Vagina (tissue), 2 donors: Measurements from ENCODE around the gene SEC16A.

Source experiments
- CTCF ChIP-seq, 3 experiments: fragments of 450-650 bp in 2 of 3; fragments of 200-600 bp in 1 of 3; sonication (generic) in 1 of 3; IDR thresholded peaks; one replicate each; pipeline ENCODE4 v1.5.1; 2017 to 2019; ENCODE audit warnings: antibody characterized with exemption in 3 of 3, mild to moderate bottlenecking in 2 of 3, moderate library complexity in 2 of 3
- POLR2A ChIP-seq, 2 donors: fragments of 450-650 bp; IDR thresholded peaks; one replicate each; pipeline ENCODE4 v1.6.1; 2017; ENCODE audit warnings: antibody characterized with exemption in 2 of 2, mild to moderate bottlenecking in 2 of 2, moderate library complexity in 2 of 2
- POLR2AphosphoS5 ChIP-seq, 2 donors: sonication (generic); formaldehyde crosslinking; IDR thresholded peaks; one replicate each; pipeline ENCODE4 v1.9.0; 2017; ENCODE audit warnings: antibody characterized with exemption in 2 of 2, mild to moderate bottlenecking in 2 of 2, low read depth in 1 of 2; ENCODE audit not compliant: insufficient read depth in 1 of 2

DNA sequence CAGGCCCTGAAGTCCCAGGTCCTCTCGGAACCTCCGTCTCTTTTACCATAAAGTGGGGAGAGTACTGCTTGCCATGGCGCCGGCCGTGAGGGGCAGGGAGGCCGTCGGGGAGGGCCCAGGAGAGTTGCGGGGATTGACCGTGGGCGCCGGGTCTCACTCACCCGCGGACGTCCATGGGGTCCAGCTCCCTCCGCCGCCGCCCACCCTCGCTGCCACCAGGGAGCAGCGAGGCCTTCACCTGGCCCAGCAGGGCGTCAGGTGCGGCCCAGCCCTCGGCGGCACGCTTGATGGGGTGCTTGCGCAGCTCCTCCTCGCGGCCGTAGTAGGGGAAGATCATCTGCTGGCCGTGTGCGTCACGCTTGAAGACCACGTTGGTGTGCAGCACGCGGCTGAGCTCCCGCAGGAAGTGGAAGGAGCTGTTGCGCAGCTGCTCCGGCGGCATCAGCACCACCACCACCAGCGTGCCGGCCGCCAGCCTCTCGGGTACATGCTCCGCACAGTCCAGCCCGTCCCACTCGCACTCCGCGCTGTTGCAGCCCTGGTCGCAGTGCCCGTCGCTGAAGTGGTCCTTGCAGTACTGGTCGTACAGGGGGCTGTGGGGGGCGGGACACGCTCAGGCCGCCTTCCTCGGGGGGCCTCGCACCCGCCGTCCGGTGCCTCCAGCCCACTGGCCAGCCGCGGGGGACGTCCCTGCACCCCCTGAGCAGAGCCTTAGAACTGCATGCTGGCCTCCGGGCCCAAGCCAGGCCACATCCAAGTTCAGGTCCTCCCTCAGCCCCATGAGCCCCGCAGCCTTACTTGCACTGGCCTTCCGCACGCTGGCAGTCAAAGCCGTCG, 21.9 kb upstream of the SEC16A start:
- TF ChIP-seq POLR2A (IDR thresholded peaks at IDR 0.05) (no peak), CTCF (IDR thresholded peaks at IDR 0.05) (no peak), POLR2AphosphoS5 (IDR thresholded peaks at IDR 0.05; ENCODE audit: insufficient read depth in 1 of 2, low read depth in 1 of 2) (no peak)
